H9 (cell line): Measurements from ENCODE around the gene FAT1. TPM values are rescaled to one million over a fixed set of nuclear protein-coding genes. Genes with fewer than 3 reads are reported as not detected.

Source experiments
- DNase-seq: peaks from one replicate; pipeline ENCODE4 v3.0.0-alpha.2; 2017
- H2AFZ ChIP-seq: one replicate; pipeline ENCODE4 v1.6.1; 2013; ENCODE audit warnings: mild to moderate bottlenecking, low read length, control low read depth, moderate library complexity
- H2AK5ac ChIP-seq: 2 replicates; pipeline ENCODE4 v1.6.1; 2013; ENCODE audit warnings: low read length, control low read depth, mixed read lengths; ENCODE audit not compliant: insufficient read length
- H2BK120ac ChIP-seq: one replicate; pipeline ENCODE4 v1.6.1; 2013; ENCODE audit warnings: low read depth, mild to moderate bottlenecking, low read length, control low read depth, inconsistent platforms; ENCODE audit not compliant: poor library complexity, severe bottlenecking
- H2BK12ac ChIP-seq: 2 replicates; pipeline ENCODE4 v1.6.1; 2013; ENCODE audit warnings: low read length, control low read depth, mixed read lengths, low read depth; ENCODE audit not compliant: insufficient read length
- H2BK15ac ChIP-seq: 2 replicates; pipeline ENCODE4 v1.6.1; 2013; ENCODE audit warnings: low read depth, low read length, control low read depth
- H2BK20ac ChIP-seq: one replicate; pipeline ENCODE4 v1.6.1; 2013; ENCODE audit warnings: low read depth, mild to moderate bottlenecking, low read length, control low read depth, inconsistent platforms; ENCODE audit not compliant: poor library complexity, severe bottlenecking
- H2BK5ac ChIP-seq: 2 replicates; pipeline ENCODE4 v1.6.1; 2013; ENCODE audit warnings: low read length, control low read depth, mixed read lengths; ENCODE audit not compliant: insufficient read length
- H3K14ac ChIP-seq: 2 replicates; pipeline ENCODE4 v1.6.1; 2013; ENCODE audit warnings: low read length, control low read depth; ENCODE audit not compliant: insufficient read depth
- H3K18ac ChIP-seq: 2 replicates; pipeline ENCODE4 v1.6.1; 2013; ENCODE audit warnings: low read depth, mild to moderate bottlenecking, mixed read lengths, low read length, control low read depth; ENCODE audit not compliant: insufficient read length
- H3K23ac ChIP-seq: 2 replicates; pipeline ENCODE4 v1.6.1; 2013; ENCODE audit warnings: low read length, control low read depth, mixed read lengths, low read depth; ENCODE audit not compliant: insufficient read length
- H3K23me2 ChIP-seq: 2 replicates; pipeline ENCODE4 v1.6.1; 2013; ENCODE audit warnings: low read depth, mild to moderate bottlenecking, mixed read lengths, low read length, control low read depth; ENCODE audit not compliant: insufficient read length, poor library complexity, severe bottlenecking
- H3K27ac ChIP-seq: 2 replicates; pipeline ENCODE4 v1.5.1; 2013; ENCODE audit warnings: low read length, control low read depth, mixed read lengths, low read depth; ENCODE audit not compliant: insufficient read length
- H3K27me3 ChIP-seq: 2 replicates; pipeline ENCODE4 v1.6.1; 2013; ENCODE audit warnings: low read length, control low read depth, inconsistent platforms; ENCODE audit not compliant: insufficient read depth
- H3K4ac ChIP-seq: 2 replicates; pipeline ENCODE4 v1.6.1; 2013; ENCODE audit warnings: low read depth, mild to moderate bottlenecking, control low read depth, inconsistent platforms, low read length, moderate library complexity
- H3K4me1 ChIP-seq: 2 replicates; pipeline ENCODE4 v1.6.1; 2013; ENCODE audit warnings: low read length, control low read depth, inconsistent platforms; ENCODE audit not compliant: insufficient read depth
- H3K4me2 ChIP-seq: 2 replicates; pipeline ENCODE4 v1.6.1; 2013; ENCODE audit warnings: low read length, control low read depth, mixed read lengths; ENCODE audit not compliant: insufficient read length, insufficient read depth
- H3K56ac ChIP-seq: 2 replicates; pipeline ENCODE4 v1.6.1; 2013; ENCODE audit warnings: low read depth, mild to moderate bottlenecking, mixed read lengths, low read length, control low read depth; ENCODE audit not compliant: insufficient read length
- H3K79me1 ChIP-seq: 2 replicates; pipeline ENCODE4 v1.6.1; 2013; ENCODE audit warnings: low read depth, mild to moderate bottlenecking, moderate library complexity, low read length, control low read depth, inconsistent platforms; ENCODE audit not compliant: insufficient read depth, poor library complexity, severe bottlenecking
- H3K79me2 ChIP-seq: 2 replicates; pipeline ENCODE4 v1.6.1; 2013; ENCODE audit warnings: low read length, control low read depth, inconsistent platforms; ENCODE audit not compliant: insufficient read depth
- H3K9ac ChIP-seq: 2 replicates; pipeline ENCODE4 v1.6.1; 2013; ENCODE audit warnings: low read length, control low read depth, mixed read lengths; ENCODE audit not compliant: insufficient read length; ENCODE audit errors: extremely low read depth
- H3K9me3 ChIP-seq: one replicate; pipeline ENCODE4 v1.6.1; 2013; ENCODE audit warnings: low read depth, low read length, inconsistent platforms; ENCODE audit not compliant: control insufficient read depth
- H3T11ph ChIP-seq: one replicate; pipeline ENCODE4 v1.6.1; 2013; ENCODE audit warnings: mild to moderate bottlenecking, low read length, control low read depth, inconsistent platforms
- H4K20me1 ChIP-seq: one replicate; pipeline ENCODE4 v1.6.1; 2013; ENCODE audit not compliant: control insufficient read depth, insufficient read length, insufficient read depth
- H4K5ac ChIP-seq: 2 replicates; pipeline ENCODE4 v1.6.1; 2013; ENCODE audit warnings: low read depth, mild to moderate bottlenecking, mixed read lengths, low read length, control low read depth; ENCODE audit not compliant: insufficient read length
- H4K8ac ChIP-seq: replicated peaks from 2 replicates; pipeline ENCODE4 v1.6.1; 2013; ENCODE audit warnings: low read length, control low read depth, mixed read lengths, low read depth; ENCODE audit not compliant: insufficient read length
- H4K91ac ChIP-seq: 2 replicates; pipeline ENCODE4 v1.6.1; 2013; ENCODE audit warnings: low read depth, mild to moderate bottlenecking, moderate library complexity, mixed read lengths, low read length, control low read depth; ENCODE audit not compliant: insufficient read length
- H3K27ac Mint-ChIP-seq, 3 experiments: 2 replicates in 2 of 3; 3 replicates in 1 of 3; pipeline ENCODE4 v1.8.0; 2020 to 2021; ENCODE audit warnings: mixed read lengths in 3 of 3, mild to moderate bottlenecking in 1 of 3, moderate library complexity in 1 of 3
- H3K27me3 Mint-ChIP-seq: 2 replicates; pipeline ENCODE4 v1.8.0; 2021; ENCODE audit warnings: low read depth, mild to moderate bottlenecking, moderate library complexity, mixed read lengths
- H3K36me3 Mint-ChIP-seq, 3 experiments: 2 replicates in 2 of 3; 3 replicates in 1 of 3; pipeline ENCODE4 v1.8.0; 2020 to 2021; ENCODE audit warnings: low read depth in 3 of 3, mixed read lengths in 3 of 3; ENCODE audit not compliant: insufficient read depth in 1 of 3
- H3K4me1 Mint-ChIP-seq, 2 experiments: 2 replicates each; pipeline ENCODE4 v1.8.0; 2020; ENCODE audit warnings: mixed read lengths in 2 of 2
- H3K4me3 Mint-ChIP-seq, 2 experiments: 2 replicates in 1 of 2; 3 replicates in 1 of 2; pipeline ENCODE4 v1.8.0; 2020 to 2021; ENCODE audit warnings: mild to moderate bottlenecking in 2 of 2, mixed read lengths in 2 of 2, moderate library complexity in 1 of 2
- H3K9me3 Mint-ChIP-seq, 2 experiments: 2 replicates in 1 of 2; 3 replicates in 1 of 2; pipeline ENCODE4 v1.8.0; 2020; ENCODE audit warnings: mild to moderate bottlenecking in 2 of 2, mixed read lengths in 2 of 2, moderate library complexity in 1 of 2
- WGBS: extraction: QIAGEN DNeasy Blood & Tissue Kit; methylation state at CpG from one replicate; pipeline ENCODE4 v1.1.7; 2013; ENCODE audit warnings: missing lambda C conversion rate, low lambda C conversion rate, mixed read lengths; ENCODE audit not compliant: insufficient read length; ENCODE audit errors: extremely low coverage; 5-methylcytosine and 5-hydroxymethylcytosine counted together
- total RNA-seq: library from RNA; stranded (reverse); gene quantifications from 2 replicates; pipeline ENCODE4 v1.2.1, GENCODE V29; 2021
- TF ChIP-seq, protein P1 (sequence below): fragments of 200-600 bp; sonication (generic); conservative IDR thresholded peaks from 3 replicates; pipeline ENCODE4 v1.8.0; 2021; ENCODE audit warnings: antibody characterized with exemption, mild to moderate bottlenecking

The FAT1 gene
- total RNA-seq, 1 experiment from 2014 or later: 173 TPM

DNA sequence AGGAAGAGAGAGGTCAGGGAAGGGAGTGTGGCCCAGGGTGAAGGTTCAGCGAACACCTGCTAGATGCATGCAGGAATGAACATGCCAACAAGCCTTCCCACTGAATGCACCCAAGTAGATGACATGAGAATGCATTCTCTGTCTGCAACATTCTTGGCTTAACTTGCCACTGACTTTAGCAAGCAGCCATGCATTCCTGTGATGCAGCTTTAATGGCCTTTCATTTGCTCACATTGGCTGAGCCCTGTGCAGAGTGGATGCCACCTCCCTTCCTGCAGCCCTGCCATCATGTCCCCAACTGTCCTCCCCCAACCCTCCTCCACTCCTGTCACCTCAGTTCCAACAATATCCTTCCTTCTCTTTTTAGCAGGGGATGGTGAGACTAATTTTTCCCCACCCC is 143.0 kb downstream of the FAT1 start:
- H3K36me3 Mint-ChIP-seq: peaks cover 19 to 38% (median 36%) of the 10 kb centered on the region in 3 experiments
- Histone ChIP-seq H3T11ph (no peak overlapping the region), H2BK5ac (no peak overlapping the region), H2AFZ (no peak overlapping the region), H2AK5ac (no peak overlapping the region), H3K79me2 (no peaks in the 10 kb centered on the region), H4K8ac (no peak overlapping the region), H3K9me3 (no peaks in the 10 kb centered on the region), H2BK120ac (no peak overlapping the region), H3K4ac (no peak overlapping the region), H2BK12ac (no peak overlapping the region), H2BK15ac (no peak overlapping the region), H3K4me2 (no peak overlapping the region), H3K27me3 (no peaks in the 10 kb centered on the region), H3K4me1 (no peaks in the 10 kb centered on the region), H3K9ac (no peak overlapping the region), H3K23me2 (no peaks in the 10 kb centered on the region), H3K23ac (no peak overlapping the region), H4K5ac (no peak overlapping the region), H3K27ac (no peak overlapping the region), H2BK20ac (no peak overlapping the region), H4K91ac (no peak overlapping the region), H4K20me1 (no peaks in the 10 kb centered on the region), H3K18ac (no peak overlapping the region), H3K14ac (no peak overlapping the region), H3K79me1 (no peaks in the 10 kb centered on the region), H3K56ac (no peak overlapping the region)
- no peak overlapping the region for H3K27ac Mint-ChIP-seq
- TF ChIP-seq, protein P1, sequence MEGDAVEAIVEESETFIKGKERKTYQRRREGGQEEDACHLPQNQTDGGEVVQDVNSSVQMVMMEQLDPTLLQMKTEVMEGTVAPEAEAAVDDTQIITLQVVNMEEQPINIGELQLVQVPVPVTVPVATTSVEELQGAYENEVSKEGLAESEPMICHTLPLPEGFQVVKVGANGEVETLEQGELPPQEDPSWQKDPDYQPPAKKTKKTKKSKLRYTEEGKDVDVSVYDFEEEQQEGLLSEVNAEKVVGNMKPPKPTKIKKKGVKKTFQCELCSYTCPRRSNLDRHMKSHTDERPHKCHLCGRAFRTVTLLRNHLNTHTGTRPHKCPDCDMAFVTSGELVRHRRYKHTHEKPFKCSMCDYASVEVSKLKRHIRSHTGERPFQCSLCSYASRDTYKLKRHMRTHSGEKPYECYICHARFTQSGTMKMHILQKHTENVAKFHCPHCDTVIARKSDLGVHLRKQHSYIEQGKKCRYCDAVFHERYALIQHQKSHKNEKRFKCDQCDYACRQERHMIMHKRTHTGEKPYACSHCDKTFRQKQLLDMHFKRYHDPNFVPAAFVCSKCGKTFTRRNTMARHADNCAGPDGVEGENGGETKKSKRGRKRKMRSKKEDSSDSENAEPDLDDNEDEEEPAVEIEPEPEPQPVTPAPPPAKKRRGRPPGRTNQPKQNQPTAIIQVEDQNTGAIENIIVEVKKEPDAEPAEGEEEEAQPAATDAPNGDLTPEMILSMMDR: no peak
- no peak overlapping the region for H3K4me3 Mint-ChIP-seq
- peaks cover 1% of the 10 kb centered on the region; the same call in 1 of the 2 replicates for H3K27me3 Mint-ChIP-seq
- no CpG with 5 or more reads among the region's 1 CpG for WGBS
- H3K4me1 Mint-ChIP-seq: peaks cover 5% of the 10 kb centered on the region in 2 experiments; a peak in 2 of 4 replicates
- H3K9me3 Mint-ChIP-seq: peaks cover 10 to 11% of the 10 kb centered on the region in 2 experiments
- no peak for DNase-seq
